GM19351 (cell line): Measurements from ENCODE around the gene CACNB4.
"Not testable (repeated sequence)": the region's sequence is repeated elsewhere in the genome, so short reads cannot be mapped to it uniquely, and the experiment has no call there.

ENCODE experiments used
- ATAC-seq: cut with Tn5 transposase; IDR thresholded peaks from one replicate; pipeline ENCODE4 v1.9.1; 2021; ENCODE audit warnings: mild to moderate bottlenecking, moderate library complexity; ENCODE audit not compliant: unreplicated experiment

CACNB4 gene

DNA sequence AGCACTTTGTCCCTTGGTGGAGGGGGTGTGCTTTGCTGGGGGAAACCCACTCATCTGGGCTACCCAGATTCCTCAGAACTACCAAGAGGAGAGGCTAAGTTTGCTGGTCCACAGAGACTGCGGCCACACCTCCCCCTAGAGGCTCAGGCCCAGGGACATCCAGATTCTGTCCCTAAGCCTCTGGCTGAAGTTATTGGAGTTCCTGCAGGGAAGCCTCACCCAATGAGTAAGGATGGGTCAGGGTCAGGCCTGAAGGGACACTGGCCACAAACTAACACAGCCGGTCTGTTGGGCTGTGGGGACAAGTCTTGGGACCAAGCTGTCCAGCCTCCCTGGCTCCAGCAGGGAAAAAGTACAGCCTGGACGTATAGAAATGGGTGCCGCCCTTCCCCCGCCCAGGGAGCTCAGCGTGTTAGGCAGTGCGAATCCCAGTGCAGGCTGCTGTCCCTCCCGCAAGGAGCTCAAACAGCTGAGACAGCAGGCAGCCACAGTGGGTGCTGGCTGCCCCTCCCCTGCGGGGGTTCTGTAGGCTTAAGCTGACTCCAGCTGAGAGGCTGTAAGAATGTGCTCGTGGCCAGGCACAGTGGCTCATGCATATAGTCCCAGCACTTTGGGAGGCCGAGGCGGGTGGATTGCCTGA is 183.7 kb downstream of the CACNB4 start:
- no peak for ATAC-seq

DNA sequence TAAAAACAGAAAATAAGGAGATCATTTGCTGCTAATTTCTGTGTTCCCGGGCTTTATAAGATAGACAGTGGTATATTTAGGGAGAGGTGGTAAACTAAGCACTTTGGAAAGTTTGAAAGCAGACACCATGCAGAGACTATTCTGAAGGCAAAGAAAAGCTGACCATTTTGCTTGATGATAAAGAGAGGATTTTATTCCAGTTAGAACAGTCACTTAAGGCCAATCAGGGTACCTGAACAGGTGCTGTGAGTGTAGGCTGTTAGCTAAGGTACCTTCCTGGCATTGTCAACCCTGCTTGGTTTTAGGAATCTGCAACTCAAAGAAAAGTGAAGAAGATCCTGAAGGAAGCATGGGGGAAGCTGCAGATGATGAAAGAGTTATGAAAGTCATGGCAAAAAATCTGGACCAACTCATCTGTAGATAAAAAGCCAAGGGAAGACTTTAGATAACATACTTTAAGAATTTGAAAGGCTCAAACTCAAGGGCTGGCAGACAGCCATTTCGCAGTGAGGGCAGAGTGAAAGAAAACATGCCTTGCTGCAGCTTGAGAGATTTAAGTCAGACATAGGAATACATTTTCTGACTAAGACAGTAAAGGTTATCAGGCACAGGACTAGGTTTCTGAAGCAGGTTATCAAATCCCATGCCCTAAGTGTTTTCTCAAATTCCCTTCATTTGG is 190.5 kb downstream of the CACNB4 start:
- ATAC-seq, result no peak

DNA sequence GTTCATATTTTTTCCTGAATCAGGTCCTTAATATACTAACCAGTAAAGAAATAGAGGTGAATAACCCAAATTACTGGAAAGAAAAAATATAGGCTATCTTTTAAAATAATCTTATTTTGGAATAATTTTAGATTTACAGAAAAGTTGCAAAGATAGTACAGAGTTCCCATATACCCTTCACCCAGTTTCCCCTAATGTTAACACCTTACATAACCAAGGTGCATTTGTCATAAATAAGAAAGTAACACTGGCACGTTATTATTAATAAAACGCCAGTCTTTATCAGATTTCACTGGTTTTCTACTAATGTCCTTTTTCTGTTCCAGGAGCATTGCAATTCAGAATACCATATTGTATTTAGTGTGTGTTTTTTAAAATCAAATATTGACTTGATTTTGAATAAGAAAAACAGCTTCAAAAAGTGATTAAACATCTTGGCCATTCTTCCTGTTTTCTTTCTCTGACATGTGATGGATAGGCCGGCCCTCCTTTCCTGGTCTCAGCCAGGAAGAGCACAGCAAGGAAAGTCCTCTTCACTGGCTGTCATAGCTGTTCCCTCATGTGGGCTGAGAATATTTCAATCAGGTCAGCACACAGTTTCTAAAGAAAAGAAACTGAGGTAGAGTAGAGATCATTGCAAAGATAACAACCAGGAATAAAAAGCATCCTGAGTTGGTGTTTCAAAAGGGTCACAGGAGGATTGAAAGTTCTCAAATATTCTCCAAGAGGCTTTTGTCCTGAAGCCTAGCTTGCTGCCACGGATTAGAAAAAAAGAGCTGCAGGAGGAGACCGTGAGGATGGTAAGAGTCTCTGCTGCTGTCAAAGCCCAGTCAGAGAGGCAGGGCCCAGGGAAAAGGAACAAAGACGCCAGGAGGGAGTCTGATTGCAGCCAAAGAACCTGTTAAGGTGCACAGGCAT is 191.3 kb downstream of the CACNB4 start:
- ATAC-seq, result no peak

DNA sequence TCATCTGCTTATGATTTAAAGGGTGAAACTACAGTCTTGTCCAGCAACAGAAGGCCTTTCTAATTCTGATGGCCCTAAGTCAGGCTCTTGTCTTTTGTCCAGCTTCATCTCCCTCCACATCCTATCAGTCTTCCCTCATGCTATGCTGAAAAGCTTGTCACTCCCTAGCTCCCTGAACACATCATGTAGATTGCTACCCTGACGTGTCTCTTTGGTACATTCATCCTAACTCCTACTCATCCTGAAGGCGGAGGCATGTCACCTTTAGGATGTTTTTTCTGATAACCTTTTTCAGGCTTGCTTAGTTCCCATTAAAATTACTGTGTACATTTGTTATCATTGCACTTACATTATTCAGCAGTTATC is 192.2 kb downstream of the CACNB4 start:
- ATAC-seq, result peak; percentile 5

DNA sequence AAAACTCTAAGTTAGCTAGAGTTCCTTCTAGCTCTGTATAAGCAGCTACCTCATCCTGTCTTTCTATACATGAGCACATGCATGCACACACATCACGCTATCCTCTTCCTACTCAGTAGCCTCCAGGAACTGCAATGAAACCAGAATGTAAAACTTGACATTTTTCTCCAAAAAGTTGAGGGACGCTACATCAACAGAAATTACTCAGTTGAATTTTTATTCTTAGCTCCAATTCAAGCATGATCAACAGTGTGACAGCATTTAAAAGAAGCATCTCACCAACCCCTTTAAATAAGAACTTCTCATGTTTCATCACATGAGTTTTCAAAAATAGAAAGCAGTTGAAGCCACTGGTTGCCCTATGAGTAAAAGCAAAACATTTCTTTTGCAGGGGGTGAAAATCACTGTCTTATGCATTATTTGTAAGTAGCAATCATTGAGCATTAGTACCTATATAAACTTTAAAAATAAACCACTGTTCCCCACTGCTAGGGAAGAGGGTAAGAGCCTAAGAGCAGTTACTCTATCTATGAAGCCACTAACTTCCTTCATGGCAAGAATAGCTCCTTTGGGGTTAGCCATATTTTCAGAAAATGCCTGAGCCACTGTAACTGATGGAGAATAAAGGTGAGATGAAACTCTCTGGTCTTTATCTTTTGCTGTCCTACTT is 192.7 kb downstream of the CACNB4 start:
- peak; percentile 83 for ATAC-seq

DNA sequence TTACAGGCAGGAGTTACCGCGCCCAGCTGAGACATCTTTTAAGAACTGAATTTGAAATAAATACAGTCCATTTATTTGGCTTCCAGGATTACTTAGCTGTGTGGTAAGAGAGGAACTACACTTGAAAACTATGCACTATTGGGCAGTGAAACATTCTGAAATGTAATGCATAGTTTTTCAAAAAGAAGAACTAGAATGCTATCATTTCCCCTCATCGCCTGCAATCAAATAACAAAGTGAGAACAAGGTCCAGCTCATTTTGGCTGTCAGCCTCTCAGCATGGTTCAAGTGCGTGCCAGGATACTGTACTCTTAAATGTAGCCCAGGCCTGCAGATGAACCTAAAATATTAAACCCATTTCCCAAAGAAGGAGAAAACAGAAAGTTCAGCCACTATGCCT is 194.0 kb downstream of the CACNB4 start:
- no peak for ATAC-seq

DNA sequence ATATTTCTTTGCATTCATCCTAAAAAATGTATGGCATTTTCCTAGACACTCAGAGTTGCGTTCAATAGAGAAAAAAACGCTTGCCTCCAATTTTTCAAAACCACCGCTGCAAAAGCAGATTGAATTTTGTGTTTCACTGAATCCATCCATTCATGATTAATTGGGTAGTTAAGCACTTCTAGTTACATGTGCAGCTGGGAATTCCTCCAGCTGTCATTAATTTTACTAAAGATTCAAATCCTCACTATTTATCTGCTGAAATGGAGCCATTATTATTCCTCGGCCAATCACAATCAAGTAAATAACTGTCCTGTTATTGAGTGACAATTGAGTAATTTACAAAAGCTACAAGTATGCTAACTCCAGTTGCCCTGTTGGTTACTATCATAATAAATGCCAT is 194.8 kb downstream of the CACNB4 start:
- no peak for ATAC-seq

DNA sequence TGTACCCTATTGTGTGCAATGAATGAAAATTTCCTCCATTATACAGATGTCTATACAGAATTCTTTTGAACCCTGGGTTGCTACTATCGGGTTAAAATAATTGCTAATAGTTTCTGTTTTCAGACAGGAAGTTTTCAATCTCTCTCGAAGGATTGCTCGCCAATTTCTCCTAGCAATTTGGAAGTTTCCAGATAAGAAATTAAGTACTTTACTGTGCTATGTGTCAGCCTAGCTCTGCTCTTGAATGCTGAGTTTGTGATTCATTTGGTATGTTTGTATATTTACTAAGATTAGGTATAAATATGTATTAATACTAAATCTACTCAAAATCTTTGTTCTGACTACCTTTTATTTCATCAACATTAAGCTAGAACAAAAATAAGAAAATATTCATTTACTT is 196.0 kb downstream of the CACNB4 start:
- ATAC-seq, result no peak

DNA sequence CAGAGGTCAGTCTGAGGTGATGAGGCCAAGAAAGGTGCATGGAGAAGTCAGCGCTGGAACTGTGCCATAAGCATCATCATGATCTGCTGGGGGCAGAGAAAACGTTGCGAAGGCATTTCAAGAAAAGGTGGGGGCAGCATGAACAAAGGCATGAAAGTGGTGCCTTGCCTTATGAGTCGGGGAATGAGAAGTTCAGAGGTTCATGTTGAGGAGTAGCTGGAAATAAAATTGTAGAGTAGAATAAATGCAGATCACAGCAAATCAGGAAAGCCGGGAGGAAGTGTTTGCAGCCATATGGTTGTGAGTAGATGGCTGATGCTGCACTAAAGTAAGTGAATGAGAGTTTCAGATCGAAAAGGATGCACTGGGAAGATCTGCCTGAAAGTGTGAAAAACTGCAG is 198.5 kb downstream of the CACNB4 start:
- no peak for ATAC-seq

DNA sequence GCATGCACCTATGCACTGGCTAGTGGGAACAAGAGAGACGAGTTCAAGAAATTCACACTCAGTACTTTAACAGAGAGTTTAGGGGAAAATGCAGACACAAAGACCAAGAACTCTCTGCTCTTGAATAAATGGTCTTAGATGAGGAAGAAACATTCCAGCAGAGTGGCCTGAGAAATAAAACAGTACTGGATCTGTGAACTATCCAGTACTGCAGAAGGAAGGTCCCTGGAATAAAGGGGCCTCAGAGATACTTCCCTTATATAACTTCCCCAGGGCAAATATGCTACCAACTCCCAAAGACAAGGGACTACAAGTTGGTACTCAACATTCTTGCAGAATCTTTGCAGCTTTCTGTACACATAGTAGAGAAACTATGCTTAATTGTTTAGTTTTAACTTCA is 199.7 kb downstream of the CACNB4 start:
- ATAC-seq, result no peak

DNA sequence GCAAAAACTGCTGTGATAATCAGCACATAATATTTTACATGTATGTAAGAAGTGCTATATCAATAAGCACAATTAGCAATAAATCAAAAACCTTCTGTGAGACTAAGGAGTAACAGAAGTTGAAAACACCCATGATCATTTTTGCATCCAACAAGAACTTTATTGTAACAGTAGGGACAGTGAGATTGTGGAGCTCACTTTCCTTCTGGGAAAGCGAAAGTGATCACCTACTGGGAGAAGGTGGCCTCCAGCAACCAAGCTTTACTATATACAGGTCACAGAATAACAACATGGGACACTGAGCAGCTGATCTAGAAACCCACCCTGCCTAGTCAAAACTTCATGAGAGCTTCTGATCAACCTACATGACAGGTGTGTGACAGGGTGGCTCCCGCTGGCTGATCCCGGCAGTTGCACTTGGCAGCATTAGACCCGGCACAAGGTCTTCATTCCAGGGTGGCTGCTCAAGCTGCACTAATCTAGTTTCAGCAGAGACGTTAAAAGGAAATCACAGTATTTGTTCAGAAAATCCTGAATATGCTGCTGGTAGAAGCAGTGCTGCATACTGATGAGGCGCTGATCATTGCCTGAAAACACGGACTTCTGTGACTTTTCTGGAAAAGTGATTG is 207.2 kb downstream of the CACNB4 start:
- no peak for ATAC-seq

DNA sequence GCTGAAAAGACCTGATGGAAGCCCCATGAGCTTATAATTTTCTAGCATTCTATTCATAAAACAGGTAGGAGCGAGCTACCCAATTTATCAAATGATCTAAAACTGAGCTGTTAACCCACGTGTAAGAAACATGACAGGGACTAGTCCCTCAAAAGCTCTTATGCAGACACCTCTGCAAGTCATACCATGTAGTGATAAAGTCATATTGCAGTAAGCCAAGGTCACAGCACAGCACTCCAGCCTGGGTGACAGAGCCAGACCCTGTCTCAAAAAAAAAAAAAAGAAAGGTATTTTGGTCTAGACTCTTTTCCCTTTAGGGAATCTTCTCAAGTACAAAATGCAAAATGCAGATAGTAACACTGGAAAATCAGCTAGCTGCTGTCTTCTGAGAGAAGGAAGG is 211.7 kb downstream of the CACNB4 start:
- ATAC-seq, result no peak

DNA sequence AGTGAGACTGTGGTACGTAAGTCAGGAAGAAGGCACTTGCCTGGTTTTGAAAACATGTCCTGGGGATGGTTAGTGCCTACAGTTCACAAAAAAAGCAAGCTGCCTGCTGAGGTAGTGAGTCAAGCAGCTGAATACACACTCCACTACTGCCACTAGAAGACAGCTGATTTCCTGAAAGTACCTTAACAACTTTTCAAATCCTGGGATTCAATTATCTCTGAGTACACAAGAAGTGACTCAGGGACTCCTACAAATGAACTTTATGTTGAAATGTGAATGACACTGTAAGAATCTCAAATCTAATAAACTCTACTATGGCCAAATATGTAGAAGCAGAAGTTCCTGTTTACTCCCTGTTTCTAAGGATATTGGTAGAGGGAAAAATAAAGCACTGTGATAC is 212.6 kb downstream of the CACNB4 start:
- no peak for ATAC-seq

DNA sequence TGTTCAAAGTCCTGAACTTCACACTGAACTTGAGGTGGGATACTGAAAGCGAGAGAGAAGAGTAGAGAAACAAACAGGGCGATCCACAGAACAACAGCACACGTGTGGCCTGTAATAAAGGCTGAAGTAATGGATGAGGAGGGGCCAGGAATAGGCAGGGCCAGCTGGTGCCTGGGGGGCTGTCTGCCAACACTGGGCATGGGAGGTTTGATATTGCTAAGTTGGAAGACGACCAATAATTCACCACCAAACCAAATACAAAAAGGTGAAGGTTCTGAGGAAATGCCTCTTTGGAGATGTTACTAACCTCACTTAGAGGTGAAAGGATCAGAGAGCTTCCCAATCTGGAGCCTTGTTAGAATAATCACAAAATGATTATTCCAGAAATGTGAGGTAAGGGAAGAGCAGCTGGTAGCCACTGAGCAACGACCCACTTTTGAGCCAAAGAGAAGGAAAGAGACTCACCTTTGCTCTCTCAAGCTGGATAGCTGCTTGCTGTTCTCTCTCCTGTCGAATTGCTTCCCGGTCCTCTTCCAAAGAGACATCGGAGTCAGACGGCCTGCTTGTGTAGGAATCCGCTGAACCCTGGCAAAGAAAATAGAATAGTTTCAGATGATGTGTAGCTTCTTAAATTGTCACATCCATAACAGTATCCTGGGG is 215.9 kb downstream of the CACNB4 start:
- ATAC-seq, result no peak

DNA sequence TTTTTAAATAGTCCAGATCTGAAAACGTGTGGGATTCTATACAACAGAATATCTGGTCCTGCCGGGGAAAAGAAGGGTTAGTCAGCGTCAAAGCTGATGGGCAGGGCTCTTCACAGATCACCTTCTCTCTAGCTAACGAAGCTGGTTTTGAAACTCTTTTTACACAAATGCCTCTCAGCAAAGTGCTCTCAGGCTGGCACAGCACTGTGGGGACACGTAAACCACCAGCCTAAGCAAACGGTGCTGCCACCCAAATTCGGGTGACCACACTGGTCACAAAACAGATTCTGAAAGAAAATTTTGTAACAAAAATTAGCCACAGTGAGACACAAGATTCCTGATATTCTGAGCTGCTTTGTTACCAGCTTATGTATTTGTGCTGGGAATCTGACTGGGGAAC is 217.5 kb downstream of the CACNB4 start:
- ATAC-seq, result no peak

DNA sequence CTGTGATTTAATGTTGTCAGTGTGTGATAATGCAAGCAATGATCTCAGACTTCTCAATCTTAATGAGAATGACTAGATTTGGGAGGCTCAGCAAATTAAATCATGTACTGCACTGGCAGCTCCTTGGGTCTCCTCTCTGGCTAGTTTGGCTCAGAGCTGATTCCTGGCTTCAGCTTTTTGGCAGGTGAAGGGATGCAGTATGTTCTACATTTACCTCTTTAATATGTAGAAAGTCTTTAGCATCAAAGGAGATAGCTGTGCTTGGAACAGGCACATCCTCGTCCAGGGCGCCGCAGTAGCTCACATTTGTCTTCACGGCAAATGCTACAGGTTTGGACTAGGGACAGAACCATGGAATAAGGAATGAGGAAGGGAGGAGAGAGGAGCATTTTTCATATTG is 218.3 kb downstream of the CACNB4 start:
- no peak for ATAC-seq

DNA sequence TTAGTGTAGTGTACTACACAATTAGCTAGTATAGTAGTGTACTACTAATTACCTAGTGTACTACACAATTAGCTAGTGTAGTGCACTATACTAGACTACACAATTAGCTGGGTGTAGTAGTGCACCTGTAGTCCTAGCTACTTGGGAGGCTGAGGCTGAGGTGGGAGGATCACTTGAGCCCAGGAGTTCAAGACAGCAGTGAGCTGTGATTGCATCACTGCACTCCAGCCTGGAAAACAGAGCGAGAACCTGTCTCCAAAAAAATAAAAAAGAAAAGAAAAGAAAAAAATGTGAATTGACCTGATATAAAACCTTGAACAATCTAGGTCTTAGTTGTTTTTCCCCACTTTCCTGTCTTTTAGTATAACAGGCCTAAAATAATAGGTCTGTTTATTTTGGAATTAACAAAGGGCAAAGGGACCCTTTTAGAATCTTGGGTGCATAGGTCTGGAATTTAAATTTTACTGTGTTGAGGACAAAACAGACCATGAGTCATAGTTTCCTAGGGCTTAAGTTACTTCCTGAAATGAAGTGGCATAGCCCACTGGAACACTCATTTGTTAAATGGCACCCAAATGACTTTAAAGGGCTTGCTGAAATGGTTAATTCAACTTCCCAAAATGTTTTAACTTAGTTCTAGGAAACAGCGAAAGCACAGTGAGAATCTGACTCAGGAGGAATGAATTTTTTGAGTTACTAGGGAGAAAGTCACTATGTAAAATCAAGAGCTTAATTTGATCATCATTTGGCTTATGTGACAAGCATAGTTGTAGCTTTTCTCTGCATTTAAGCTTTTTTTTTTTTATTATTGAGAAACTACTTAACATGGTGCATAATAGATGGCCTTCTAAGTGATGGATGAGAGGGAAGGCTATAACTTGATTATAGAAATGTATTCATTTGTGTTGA is 219.9 kb downstream of the CACNB4 start:
- ATAC-seq, result no peak

DNA sequence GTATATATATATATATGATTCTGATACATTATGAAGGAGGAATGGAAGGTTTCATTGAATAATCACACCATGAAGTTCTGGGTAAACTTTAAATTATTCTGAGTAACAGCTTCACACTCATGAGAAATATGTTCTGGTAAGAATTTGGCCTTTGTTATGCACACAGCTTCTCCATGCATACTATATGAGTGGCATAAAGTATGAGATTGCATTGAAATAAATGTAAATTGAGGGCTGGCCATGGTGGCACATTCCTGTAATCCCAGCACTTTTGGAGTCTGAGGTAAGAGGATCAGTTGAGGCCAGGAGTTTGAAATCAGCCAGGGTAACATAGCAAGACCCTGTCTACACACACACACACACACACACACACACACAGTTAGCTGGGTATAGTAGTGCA is 220.6 kb downstream of the CACNB4 start:
- ATAC-seq, result no peak

DNA sequence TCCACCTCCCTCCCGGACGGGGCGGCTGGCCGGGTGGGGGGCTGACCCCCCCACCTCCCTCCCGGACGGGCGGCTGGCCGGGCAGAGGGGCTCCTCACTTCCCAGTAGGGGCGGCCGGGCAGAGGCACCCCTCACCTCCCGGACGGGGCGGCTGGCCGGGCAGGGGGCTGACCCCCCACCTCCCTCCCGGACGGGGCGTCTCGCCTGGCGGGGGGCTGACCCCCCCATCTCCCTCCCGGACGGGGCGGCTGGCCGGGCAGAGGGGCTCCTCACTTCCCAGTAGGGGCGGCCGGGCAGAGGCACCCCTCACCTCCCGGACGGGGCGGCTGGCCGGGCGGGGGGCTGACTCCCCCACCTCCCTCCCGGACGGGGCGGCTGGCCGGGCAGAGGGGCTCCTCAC is 223.2 kb downstream of the CACNB4 start:
- not testable (repeated sequence) for ATAC-seq
